Natural killer cell (primary cell): ENCODE results near the gene CCL2. TPM values are rescaled to one million over a fixed set of nuclear protein-coding genes. Genes with fewer than 3 reads are reported as not detected.

Experiments
- ATAC-seq, 3 donors: fragments of 150-1000 bp in 2 of 3; fragments of 200-7000 bp in 1 of 3; cut with Tn5 transposase; 1 replicate in 1 of 3; 2 replicates in 2 of 3; pipeline ENCODE4 v1.10.0; 2021; ENCODE audit warnings: mild to moderate bottlenecking in 2 of 3, moderate library complexity in 2 of 3
- DNase-seq, 2 donors: peaks; one replicate each; pipeline versions ENCODE4 v3.0.0 to v3.0.0-alpha.2; 2013 to 2021; ENCODE audit warnings: mixed read lengths in 1 of 2
- H3K27ac ChIP-seq: one replicate; pipeline ENCODE4 v1.5.1; 2013; ENCODE audit warnings: mild to moderate bottlenecking, low read length
- H3K27me3 ChIP-seq: one replicate; pipeline ENCODE4 v1.6.1; 2013; ENCODE audit warnings: low read length; ENCODE audit not compliant: control insufficient read depth, insufficient read depth
- H3K36me3 ChIP-seq: one replicate; pipeline ENCODE4 v1.6.1; 2013; ENCODE audit warnings: low read length; ENCODE audit not compliant: control insufficient read depth, insufficient read depth
- H3K4me1 ChIP-seq: one replicate; pipeline ENCODE4 v1.6.1; 2013; ENCODE audit warnings: low read length; ENCODE audit not compliant: control insufficient read depth, insufficient read depth
- H3K4me3 ChIP-seq: one replicate; pipeline ENCODE4 v1.5.1; 2013; ENCODE audit warnings: low read length
- H3K9me3 ChIP-seq: one replicate; pipeline ENCODE4 v1.6.1; 2013; ENCODE audit warnings: low read length; ENCODE audit not compliant: control insufficient read depth, insufficient read depth
- H3K27ac Mint-ChIP-seq, 2 donors: one replicate each; pipeline ENCODE4 v1.8.0; 2022; ENCODE audit warnings: mild to moderate bottlenecking in 2 of 2, mixed read lengths in 2 of 2, moderate library complexity in 1 of 2
- H3K27me3 Mint-ChIP-seq, 2 donors: one replicate each; pipeline ENCODE4 v1.8.0; 2022; ENCODE audit warnings: low read depth in 2 of 2, mixed read lengths in 2 of 2
- H3K36me3 Mint-ChIP-seq: one replicate; pipeline ENCODE4 v1.8.0; 2022; ENCODE audit warnings: mixed read lengths
- H3K4me1 Mint-ChIP-seq, 2 donors: one replicate each; pipeline ENCODE4 v1.8.0; 2022; ENCODE audit warnings: mixed read lengths in 2 of 2
- H3K4me3 Mint-ChIP-seq: one replicate; pipeline ENCODE4 v1.8.0; 2022; ENCODE audit warnings: mild to moderate bottlenecking, moderate library complexity, mixed read lengths
- H3K9me3 Mint-ChIP-seq, 2 donors: one replicate each; pipeline ENCODE4 v1.8.0; 2022; ENCODE audit warnings: mixed read lengths in 2 of 2
- WGBS: methylation state at CpG from one replicate; pipeline ENCODE4 v1.1.7; 2013; ENCODE audit warnings: missing lambda C conversion rate; ENCODE audit not compliant: insufficient coverage; 5-methylcytosine and 5-hydroxymethylcytosine counted together
- intact Hi-C: fragments of 100-400 bp; cut with micrococcal nuclease; formaldehyde crosslinking; loops from one replicate; pipeline ENCODE4 v1.14.2; 2022
- total RNA-seq, 4 donors: library from RNA; stranded (reverse); fragments of 120-200 nt in 1 of 4; gene quantifications; one replicate each; pipeline versions ENCODE4 v1.2.3 to v1.2.4, GENCODE V29; 2013 to 2022
- TF ChIP-seq, protein P1 (sequence below): fragments of 200-600 bp; IDR thresholded peaks from one replicate; pipeline ENCODE4 v1.8.0; 2022; ENCODE audit warnings: antibody characterized with exemption

CCL2 gene
- total RNA-seq, 3 donors from 2014 or later (not counting 1 experiment from before 2014, with no cell fraction given): not detected

DNA sequence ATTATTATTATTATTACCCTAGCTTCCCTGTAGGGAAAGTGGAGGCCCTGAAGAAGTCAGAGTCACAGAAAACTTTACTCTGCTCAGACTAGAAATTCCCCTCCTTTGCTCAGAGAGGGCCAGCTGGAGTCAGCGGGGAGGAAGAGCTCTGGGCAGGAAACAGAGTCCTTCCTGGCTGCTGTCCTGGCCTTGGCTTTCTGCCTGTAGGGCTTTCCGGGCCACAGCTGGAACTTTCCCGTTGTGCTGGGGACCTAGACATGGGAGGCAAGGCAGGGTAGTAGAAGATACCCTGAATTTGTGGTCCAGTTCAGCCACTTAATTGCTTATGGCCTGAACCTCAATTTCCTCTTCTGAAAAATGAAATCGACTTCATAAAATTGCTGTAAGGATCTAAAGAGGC is 14.0 kb upstream of the CCL2 start:
- no peak overlapping the region for H3K27ac ChIP-seq
- no peak for DNase-seq
- intact Hi-C loops: no loop called here
- no peaks in the 10 kb centered on the region for H3K9me3 Mint-ChIP-seq
- H3K9me3 ChIP-seq: no peaks in the 10 kb centered on the region
- no peaks in the 10 kb centered on the region for H3K4me1 Mint-ChIP-seq
- WGBS: 11% methylated on average over 4 of the region's 4 CpGs
- H3K4me3 Mint-ChIP-seq: no peak overlapping the region
- no peak overlapping the region for H3K27ac Mint-ChIP-seq
- peaks cover 9% of the 10 kb centered on the region for H3K4me1 ChIP-seq
- H3K4me3 ChIP-seq: no peak overlapping the region
- H3K36me3 Mint-ChIP-seq: no peaks in the 10 kb centered on the region
- TF ChIP-seq, protein P1, sequence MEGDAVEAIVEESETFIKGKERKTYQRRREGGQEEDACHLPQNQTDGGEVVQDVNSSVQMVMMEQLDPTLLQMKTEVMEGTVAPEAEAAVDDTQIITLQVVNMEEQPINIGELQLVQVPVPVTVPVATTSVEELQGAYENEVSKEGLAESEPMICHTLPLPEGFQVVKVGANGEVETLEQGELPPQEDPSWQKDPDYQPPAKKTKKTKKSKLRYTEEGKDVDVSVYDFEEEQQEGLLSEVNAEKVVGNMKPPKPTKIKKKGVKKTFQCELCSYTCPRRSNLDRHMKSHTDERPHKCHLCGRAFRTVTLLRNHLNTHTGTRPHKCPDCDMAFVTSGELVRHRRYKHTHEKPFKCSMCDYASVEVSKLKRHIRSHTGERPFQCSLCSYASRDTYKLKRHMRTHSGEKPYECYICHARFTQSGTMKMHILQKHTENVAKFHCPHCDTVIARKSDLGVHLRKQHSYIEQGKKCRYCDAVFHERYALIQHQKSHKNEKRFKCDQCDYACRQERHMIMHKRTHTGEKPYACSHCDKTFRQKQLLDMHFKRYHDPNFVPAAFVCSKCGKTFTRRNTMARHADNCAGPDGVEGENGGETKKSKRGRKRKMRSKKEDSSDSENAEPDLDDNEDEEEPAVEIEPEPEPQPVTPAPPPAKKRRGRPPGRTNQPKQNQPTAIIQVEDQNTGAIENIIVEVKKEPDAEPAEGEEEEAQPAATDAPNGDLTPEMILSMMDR: no peak
- H3K36me3 ChIP-seq: no peaks in the 10 kb centered on the region
- H3K27me3 ChIP-seq: no peaks in the 10 kb centered on the region
- H3K27me3 Mint-ChIP-seq: peaks cover 3 to 10% of the 10 kb centered on the region in 2 donors
- ATAC-seq: no peak

DNA sequence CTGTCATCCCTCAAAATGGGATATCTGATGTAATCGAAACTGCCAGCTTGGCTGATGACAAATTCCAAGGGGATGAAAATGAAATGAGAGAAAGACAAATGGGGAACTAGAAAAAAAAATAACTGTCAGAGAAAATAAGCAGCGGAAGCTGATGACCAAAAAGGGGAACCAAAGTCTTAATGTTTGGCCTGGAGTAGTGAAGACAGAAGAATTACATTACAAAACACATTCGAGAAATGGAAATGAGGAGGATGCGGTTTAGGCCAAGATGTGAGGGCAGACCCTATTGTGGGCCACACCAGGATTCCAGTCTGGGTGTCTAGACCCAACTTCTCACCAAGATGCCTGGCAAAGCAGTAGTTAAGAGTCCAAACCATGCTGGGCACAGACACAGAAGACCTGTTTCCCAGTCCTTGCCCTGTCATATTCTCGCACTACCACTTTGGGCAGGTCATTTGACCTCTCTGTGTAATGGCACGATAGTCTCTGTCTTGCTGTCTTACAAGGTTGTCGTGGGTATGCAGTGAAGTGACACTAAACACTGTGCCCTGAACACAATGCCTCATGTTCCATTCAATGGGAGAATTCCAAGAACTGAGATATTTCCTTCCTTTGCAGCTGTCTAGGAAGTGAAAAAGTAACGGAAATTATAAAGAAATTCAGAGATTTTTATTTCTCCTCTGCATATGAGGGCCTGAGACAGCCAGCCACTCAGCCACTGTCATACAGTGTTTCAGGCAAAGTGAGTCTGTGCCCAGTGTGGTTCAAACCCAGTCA is 12.3 kb upstream of the CCL2 start:
- intact Hi-C loops: no loop called here
- Histone ChIP-seq H3K4me3 (no peak overlapping the region), H3K4me1 (peaks cover 9% of the 10 kb centered on the region), H3K36me3 (no peaks in the 10 kb centered on the region), H3K27me3 (no peaks in the 10 kb centered on the region), H3K9me3 (no peaks in the 10 kb centered on the region), H3K27ac (no peak overlapping the region)
- WGBS: 39% methylated on average over 8 of the region's 8 CpGs
- Mint-ChIP-seq H3K9me3 (no peaks in the 10 kb centered on the region), H3K36me3 (no peaks in the 10 kb centered on the region), H3K4me1 (no peaks in the 10 kb centered on the region), H3K27me3 (peaks cover 3 to 10% of the 10 kb centered on the region in 2 donors), H3K4me3 (no peak overlapping the region), H3K27ac (no peak overlapping the region)
- peak in 1 of 3 donors; percentile 44 for ATAC-seq
- no peak for DNase-seq
- TF ChIP-seq, protein P1: no peak

DNA sequence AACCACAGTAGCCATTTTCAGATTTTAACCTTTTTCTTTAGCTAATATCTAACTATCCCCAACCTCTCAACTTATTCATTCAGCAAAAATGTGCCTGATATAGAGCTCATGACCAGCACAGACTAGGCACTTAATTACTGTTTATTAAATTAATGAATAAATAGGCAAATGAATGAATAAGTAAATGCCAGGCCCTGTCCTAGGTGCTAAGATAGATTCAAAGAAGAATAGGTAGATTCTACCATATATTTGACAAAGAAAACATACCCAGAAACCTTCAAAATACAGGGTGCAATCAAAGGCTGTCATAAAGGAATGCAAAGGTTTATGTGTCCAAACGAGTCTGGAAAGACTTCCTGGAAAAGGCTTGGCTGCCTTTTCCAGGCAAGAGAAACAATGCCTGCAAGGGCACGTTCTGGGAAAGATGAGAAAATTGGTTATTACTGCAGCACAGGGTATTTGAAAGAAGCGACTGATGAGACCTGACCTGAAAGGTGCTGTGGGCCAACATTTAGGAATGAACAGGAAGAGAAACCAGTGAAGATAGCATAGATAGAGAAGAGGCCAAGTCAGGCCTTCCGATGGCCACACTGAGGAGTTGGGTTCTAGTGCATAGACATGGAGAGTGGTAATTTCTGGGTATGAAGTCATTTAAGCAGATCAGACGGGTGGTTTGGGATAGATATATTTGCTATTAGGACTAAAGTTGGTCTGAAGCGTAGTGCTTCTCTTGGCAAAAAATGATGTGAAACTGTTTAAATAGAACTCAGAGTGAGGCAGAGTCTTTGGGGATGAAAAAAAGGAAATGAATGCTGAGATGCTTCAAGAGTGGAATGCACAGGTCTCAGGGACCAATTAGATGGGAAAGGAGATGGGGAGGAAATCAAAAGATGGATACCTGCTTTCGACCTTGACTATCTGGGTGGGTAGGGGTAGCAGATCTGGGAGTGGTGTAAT is 11.4 kb upstream of the CCL2 start:
- Histone ChIP-seq H3K27ac (no peak overlapping the region), H3K4me1 (peaks cover 9% of the 10 kb centered on the region), H3K36me3 (no peaks in the 10 kb centered on the region), H3K27me3 (no peaks in the 10 kb centered on the region), H3K4me3 (no peak overlapping the region), H3K9me3 (no peaks in the 10 kb centered on the region)
- WGBS: 72% methylated on average over 7 of the region's 7 CpGs
- TF ChIP-seq, protein P1: no peak
- intact Hi-C loops: no loop called here
- H3K27ac Mint-ChIP-seq: no peak overlapping the region
- ATAC-seq: no peak
- H3K36me3 Mint-ChIP-seq: no peaks in the 10 kb centered on the region
- H3K4me3 Mint-ChIP-seq: no peak overlapping the region
- H3K9me3 Mint-ChIP-seq: no peaks in the 10 kb centered on the region
- H3K27me3 Mint-ChIP-seq: peaks cover 3 to 10% of the 10 kb centered on the region in 2 donors
- no peaks in the 10 kb centered on the region for H3K4me1 Mint-ChIP-seq
- DNase-seq: no peak
